ENCODE data around the gene BARD1.

DNA sequence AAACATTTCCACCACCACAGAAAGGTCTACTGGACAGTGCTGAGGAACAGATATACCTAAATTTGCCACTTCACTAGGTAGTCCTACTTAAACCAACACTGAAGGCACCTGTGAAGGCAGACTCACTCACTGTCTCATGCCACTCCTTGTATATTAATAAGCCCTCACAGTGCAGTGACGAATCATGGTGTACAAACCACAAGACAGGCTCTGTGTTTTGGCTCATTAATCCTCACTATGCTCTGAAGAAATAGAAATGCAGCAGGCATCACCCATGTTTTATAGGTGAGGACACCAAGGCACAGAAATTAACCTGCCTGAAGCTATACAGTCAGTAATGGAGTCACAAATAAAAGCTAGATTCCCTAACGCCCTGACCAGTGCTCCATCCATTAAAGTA, 44.3 kb downstream of the BARD1 start:
- no peak for TF ChIP-seq CTCF (IDR thresholded peaks at IDR 0.05; ENCODE audit: low read depth, low read length, poor library complexity, severe bottlenecking)
- TF ChIP-seq EZH2phosphoT487 (IDR thresholded peaks at IDR 0.05; ENCODE audit: borderline replicate concordance, low read length), result no peak

All from DOHH2 (cell line).